Endometrium (tissue), 2 donors: Measurements from ENCODE around the gene RGS7.
"Not testable (repeated sequence)": the region's sequence is repeated elsewhere in the genome, so short reads cannot be mapped to it uniquely, and the experiment has no call there.

Experiments used
- FAIRE-seq: peaks from 2 replicates; lab custom pipeline; 2012; peaks lifted over from hg19 to GRCh38; lab: Jason Lieb, UNC
- donor health status: control.
- donor health status: control.

Gene RGS7

DNA sequence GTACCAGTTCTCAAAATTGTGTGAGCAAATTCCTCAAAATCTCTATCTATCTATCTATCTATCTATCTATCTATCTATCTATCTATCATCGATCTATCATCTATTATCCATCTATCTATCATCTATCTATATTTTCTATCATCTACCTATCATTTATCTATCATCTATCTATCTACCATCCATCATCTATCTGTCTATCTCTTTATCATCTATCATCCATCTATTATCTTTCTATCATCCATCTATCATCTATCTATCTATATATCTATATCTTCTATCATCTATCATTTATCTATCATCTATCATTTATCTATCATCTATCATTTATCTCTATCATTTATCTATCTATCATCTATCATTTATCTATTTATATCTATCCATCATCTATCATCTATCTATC, 380.3 kb downstream of the RGS7 start:
- FAIRE-seq, result no peak

DNA sequence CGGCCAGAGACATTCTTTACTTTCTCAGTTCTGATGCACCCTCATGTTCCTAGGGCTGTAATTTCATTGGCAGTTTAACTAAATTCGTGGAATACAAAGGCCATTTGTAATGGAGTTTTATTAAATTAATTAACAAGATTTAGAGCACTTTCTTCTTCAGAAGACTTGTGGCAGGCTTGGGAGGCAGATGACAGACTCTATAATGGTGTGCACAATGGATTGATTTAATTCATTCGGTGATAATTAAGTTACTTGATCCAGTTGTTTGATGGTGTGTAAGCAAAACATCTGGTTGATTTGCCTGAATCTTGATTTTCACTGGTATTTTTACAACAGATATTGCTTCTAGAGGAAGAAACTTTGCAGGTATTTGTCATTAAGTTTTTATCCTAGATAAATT, 383.1 kb downstream of the RGS7 start:
- FAIRE-seq, result no peak

DNA sequence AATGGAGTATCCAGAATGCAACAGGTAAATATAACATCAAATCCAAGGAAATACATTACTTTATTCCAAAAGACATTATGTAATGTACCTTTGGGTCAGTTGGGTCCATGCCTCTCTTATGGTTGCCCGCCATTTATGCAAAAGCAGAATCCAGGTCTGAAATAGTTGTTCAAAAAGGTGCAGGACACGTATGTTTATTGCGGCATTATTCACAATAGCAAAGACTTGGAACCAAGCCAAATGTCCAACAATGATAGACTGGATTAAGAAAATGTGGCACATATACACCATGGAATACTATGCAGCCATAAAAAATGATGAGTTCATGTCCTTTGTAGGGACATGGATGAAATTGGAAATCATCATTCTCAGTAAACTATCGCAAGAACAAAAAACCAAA, 384.9 kb downstream of the RGS7 start:
- not testable (repeated sequence) for FAIRE-seq

DNA sequence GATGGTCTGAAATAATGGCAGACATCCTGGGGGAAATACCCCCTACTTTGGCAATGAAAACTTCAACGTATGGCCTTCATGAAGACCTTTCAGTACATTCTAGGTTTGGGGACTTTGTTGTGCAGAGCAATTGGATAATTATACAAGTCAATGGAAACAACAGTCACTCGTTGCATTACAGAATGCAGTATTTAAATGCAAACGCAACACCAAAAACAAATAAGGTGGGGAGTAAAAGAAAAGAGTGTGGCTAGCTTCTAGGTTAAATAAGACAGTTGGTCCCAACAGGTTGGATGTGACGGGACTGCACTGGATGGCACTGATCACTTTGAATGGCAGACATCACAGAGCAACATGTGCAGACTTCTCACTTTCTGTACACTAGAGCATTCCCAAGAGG, 386.8 kb downstream of the RGS7 start:
- FAIRE-seq, result no peak

DNA sequence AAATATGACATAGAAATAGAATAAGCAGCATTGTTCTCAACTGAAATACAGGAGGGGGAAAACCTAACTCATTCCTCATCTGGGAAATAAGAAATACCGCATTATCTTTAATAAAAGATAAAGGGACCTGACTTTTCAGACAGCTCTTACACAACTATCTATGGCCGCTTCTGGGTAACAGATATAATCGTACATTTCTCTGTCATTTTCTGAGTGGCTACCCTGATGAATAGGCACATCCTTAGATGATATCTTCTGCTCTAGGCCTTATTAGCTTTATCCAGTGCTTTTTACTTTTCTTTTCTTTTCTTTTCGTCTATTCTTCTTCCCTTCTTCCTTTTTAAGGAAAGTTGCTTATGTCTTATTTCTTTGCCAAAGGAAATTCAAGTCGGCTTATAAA, 388.1 kb downstream of the RGS7 start:
- no peak for FAIRE-seq

DNA sequence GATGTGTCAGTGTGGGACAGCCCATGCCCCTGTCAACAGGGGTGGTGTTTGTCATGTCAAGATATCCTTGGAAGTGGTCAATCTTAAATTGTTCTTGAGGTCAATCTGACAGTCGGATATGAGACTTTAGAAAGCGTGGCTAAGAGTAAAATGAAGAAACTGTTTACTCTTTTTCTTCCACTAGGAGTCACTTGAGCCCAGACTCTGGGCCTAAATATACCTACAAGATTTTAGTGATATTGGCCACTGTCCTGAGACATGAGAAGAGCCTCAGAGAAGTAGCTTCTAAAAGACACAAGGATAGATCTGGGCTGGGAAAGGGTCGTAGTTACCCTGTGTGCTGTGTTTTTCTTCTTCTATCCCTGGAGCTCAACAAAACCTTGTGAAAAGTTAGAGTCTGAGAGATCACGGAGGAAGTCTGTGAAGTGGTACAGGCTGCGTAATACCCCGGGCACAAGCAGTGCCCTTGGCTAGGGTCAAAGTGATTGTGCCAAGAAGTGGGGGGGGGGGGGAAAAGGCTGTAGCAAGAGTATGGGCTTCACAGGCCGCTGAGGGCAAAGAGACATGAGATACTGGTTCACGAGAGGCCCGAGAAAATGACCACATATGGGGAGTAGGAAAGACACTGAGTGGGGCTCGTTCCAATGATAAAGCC, 389.8 kb downstream of the RGS7 start:
- no peak for FAIRE-seq

DNA sequence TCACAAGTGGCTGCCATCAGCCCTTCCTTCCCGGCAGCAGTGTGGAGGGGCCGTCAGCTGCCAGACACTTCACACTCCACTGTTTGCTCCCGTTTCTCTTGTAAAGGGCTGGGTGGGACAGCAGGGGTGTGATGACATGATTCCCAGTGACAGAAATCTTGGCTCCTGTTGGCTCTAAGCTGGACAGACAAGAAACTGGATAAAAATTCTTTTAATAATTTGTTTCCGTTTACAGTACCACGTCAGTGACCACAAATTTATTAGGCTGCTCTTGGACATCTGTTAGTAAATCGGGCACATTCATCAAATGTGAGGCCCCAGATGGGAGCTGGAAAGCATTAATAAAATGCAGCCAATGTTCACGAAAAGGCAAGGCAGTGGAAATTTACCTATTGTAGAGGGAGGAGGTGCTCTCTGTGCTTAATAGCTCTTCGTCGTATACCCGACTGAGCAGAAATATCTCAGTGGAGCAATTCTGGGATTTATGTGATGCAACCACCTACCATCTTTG, 391.4 kb downstream of the RGS7 start:
- FAIRE-seq, result no peak

DNA sequence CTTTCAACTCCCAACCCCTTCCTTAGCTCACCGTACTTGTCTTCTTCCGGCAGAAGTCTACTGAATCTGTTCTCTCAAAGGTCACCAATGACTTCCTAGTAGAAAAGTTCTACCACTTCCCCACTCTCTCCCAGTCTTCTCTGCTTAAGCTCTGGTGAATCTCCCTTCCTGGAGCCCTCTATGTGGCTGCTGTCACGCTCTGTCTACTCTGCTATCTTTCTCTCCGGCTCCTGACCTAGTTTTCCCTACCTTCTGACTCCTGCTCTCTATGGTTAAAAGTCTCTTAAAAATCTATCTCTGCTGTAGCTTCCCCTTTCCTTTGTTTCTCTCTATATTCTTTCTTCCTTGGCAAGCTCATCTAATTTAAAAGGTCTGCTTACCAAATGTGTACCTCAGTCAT, 394.9 kb downstream of the RGS7 start:
- FAIRE-seq, result no peak

DNA sequence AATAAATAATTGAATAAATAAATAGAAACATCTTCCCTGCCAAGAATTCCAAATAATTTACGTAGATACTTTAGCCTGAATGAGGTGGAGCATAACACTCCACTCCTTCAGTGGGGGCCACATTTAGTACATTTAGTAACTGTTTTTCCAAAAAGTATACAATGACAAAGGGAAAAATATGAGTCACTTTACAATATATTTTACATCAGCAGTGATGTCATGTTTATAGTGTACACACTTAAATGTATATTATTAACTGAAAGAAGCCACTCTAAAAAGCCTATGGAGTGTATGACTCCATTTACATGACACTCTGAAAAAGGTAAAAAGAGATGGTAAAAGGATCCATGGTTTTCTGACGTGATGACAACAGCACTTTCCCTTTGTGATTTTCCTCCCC, 400.6 kb downstream of the RGS7 start:
- no peak for FAIRE-seq

DNA sequence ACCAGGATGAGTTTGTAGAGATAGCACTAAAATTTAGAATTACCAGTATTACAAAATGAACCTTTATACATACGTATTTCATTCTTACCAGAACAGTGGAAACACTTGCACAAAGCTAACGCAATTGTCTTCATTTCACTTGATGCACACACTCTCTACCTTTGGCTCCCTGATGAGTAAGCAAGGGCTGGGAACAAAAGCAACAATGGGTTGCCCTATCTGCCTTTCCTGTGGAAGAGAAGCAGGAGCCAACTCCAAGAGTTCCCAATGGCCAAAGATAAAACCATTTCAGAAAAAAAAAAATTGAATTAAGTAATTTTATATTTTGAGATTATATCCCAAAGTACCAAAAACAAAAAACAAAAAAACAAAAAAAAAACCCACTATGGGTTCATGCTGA, 401.0 kb downstream of the RGS7 start:
- no peak for FAIRE-seq

DNA sequence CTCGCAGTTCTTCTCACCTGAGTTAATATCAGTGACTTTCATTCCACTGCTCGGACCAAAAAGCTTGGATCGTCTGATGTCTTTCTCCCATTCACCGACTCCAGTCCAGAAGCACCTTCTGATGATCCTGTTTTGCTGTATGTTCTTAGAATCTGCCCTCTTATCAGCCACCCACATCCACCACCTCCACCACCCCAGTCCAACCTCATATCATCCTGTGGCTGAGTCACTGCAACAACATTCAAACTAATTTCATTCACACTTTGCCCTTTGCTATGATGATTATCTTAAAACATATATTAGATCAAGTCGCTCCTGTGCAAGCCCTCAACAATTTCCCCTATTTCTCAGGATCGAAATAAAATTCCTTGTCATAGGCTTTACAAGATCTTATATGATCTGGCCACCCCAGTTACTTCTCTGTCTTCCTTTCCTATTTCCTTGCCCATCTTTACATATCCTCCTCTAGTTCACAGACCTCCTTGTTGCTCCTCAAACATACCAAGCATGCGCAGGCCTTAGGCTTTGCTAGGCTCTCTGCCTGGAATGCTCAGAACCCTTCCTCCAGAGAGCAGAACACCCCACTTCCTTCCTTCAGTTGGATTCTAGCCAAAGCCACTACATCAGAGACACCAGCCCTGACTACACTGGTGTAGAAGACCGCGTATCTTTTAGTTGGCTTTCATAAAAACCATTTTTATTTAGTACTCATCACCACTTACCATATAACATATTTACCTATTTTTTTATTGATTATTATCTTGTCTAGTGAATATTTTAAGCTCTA, 409.4 kb downstream of the RGS7 start:
- no peak for FAIRE-seq

DNA sequence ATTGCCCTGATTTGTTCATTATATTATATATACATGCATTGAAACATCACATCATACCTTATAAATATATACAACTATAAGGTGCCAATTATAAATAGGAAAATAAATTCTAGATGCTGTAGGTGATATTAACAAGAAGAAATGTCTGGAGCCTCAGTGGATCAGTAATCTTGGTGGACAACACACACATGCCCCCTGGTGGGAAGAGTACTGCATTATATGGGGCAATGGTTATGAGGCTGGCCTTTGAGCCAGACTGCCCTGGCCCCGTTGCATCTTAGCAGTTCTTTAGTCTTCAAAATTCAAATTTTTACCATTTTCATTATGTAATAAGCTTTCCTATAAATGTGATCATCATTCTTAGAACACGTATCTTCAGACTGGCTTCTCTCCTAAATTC, 410.1 kb downstream of the RGS7 start:
- peak; percentile 41 for FAIRE-seq

DNA sequence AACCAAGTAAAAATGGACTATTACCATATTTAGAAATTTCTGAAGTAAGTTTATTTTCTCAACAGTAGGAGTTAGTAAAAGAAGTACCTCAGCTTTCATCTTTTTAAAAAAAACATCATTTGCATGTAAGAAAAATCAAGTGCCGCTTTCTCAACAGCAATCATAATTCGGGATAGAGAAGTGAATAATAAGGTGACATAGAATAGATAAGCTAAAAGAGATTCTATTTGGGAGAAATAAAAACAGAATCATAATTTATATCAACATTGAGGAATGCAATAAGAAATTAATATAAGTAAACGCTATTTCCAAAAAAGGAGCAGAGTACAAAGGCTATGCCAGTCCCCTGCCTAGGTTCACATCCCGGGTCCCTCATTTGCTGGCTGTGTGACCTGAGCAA, 414.1 kb downstream of the RGS7 start:
- no peak for FAIRE-seq

DNA sequence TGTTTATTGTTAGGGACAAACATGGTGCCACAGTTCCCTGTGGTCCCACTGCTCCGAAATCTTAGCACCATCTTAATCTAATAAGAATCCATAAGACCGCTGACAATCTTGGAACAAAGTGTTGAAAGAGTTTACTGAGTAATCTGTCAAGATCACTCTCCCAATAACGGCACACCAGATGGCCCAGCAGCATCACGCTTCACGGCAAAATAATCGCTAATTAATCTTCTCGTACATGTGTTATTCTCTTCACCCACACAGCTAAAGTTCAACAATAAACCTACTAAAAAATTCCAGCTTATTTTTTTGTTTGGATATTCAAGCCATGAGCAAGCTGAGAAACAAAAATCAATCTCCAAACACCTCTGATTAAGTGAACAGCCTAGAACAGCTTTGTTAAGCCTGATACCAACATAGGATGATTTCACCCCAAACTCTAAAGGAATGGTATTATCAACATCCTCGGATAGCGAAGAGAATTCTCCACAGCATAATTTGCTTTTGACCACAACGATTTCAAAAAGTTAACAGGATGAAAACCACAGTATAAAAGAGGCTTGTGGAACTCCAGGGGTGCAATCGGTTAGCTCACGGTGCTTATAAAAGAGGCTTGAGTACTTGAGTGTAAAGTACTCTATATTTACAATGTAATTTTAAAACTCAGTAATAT, 415.2 kb downstream of the RGS7 start:
- peak; percentile 41 for FAIRE-seq

DNA sequence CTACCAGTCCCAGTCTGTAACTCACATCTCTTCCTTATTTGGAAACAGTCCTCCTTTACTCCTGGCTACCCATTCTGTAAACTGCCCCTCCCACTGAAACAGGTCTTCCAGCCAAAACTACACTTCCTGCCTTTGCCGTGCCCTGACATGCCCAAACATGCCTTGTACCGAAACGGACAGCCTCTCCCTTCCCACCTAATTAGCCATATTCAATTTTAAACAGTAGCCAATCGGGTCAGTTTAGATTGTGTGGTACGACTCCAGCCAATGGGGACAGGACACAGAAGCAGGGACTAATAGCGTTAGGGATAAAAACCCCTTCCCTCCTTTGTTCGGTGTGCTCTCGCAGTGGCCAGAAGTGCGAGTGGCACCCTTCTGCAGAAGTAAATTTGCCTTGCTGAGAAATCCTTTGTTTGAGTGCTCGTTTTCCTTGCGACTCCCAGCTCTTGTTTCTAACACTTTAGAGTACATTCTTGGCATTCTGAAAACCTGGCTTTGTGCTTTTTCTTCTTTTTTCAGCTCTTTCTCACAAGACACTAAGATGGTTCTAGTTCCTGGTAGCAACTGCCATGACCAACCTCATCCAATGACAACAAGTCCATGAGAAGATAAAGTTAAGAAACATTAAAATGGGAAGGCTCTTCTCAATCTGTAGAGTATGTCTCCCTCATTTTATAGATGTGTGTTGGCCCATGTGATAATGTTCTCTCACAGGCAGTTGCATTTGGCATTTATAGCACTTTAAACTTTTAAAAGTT, 419.9 kb downstream of the RGS7 start:
- FAIRE-seq, result no peak

DNA sequence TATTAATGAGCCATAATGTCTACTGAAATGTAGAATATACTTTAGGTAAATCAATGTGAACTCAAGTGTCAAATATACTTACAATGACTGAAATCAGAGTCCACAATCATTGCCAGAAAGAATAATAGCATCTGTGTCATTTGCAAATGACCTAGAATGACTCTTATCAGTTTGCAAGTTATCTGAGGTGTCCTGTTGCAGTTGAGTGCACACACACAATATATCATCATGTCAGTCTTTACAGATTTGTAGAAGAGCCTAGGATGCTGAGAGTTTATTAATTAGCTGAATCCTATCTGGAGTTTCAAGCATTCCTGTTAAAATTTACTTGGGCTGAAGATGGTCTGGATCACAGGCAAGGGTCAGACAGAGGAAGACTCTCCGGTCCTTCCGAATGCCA, 421.1 kb downstream of the RGS7 start:
- no peak for FAIRE-seq

DNA sequence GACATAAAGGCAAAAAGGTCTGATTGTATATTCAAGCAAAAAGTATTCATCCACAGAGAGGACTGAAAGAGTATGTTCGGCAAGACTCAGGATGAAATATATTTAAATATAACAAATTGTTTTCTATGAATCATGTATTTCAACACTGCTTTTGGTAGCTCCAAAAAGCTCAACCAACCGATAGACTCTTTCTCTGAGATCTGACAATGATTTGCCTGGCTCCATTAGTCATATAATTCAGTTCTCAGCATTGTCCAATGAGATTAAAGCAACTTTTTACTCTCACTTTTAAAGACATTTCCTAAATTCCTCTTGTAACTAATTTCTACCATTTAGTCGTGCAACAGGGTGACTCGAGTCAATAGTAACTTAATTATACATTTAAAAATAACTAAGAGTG, 426.0 kb downstream of the RGS7 start:
- FAIRE-seq, result no peak

DNA sequence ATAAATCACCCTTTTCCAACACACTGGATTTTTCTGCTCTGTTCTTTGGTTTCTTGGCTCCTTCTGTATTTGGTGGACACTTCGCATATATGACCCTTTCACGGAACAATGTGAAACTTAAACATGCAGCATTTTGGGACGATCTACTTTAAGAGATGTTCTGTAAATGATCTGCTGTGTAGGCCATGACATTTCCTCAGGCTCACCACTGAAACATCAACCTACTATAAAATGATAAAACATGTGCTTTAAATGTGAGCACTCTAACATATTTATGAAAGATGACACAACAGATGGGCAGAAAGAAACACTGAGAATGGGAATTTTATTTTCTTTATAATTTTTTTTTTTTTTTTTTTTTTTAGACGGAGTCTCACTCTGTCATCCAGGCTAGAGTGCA, 428.7 kb downstream of the RGS7 start:
- FAIRE-seq, result no peak

DNA sequence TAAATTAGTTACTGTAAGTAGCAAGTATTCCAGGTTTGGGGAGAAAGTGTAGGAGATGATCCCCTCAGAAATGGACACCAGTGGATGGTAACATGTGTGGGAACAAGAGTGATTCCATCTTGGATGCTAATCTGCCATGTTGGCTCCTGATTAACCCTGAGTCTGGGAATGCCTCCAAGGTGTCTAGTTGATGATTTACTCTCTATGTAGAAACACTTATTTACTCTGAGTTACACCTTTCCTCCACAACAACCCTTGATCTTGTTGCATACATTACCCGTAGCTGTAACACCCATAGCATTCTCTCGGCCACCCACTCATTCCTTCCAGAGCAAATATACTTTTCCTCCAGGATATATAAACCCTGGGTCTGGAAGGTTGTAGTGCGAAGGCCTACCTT, 429.2 kb downstream of the RGS7 start:
- FAIRE-seq, result no peak

DNA sequence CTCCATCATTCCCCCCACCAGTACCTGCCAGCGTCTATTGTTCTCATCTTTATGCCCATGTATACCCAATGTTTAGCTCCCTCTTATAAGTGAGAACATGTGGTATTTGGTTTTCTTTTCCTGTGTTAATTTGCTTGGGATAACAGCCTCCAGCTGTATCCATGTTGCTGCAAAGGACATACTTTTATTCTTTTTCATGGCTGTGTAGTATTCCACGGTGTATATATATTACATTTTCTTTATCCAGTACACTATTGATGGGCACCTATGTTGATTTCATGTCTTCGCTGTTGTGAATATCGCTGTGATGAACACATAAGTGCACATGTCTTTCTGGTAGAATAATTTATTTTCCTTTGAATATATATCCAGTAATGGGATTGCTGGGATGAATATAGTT, 431.7 kb downstream of the RGS7 start:
- no peak for FAIRE-seq

DNA sequence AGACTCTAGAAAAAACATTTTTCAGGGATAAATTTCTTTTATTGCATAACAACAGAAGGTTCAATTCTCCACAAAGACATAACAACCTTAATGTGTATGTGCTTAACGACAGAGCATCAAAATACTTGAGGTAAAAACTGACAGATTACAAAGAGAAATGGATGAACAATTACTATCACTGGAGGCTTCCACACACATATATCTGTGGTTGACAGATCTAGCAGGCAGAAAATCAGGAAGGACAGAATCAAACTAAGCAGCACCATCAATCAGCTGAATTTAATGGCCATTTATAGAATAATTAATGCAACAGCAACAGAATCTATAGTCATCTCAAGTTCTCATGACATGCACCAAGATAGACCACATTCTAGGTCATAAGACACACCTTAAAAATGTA, 439.0 kb downstream of the RGS7 start:
- no peak for FAIRE-seq

DNA sequence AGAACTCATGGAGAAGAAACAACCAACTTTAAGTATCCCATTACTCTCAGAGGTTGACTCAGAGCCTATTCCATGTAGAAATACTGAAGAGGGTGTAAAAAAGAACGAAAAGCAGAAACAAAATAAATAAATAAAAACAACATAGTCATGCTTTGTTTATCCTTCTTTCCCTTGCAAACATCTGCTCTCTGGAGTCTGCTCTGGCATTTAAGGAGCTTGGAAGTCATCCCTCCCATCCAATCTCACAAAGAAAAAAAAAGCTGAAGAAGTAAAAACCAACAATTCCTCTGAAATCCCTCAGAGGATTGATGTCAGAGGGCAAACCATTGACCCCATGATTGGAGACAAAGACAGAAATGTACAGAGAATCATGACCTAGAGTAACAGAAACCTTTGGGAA, 442.5 kb downstream of the RGS7 start:
- peak; percentile 97 for FAIRE-seq

DNA sequence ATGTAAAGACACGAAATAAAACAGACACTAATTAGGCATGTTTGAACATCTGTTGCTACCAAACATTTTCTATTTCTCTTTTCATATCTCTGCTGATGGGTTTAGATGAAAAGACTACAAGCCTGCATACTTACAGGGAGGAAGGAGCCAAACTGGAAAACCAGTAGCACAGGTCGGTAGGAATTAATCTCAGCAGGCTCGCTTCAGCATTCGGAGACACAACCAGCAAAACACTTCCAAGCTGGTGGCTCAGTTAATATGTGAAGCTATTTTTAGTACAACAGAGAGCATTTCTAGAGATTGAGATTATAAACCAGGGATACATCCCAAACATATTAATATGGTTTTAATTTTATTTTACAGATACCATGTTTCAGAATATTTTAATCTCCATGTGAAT, 444.2 kb downstream of the RGS7 start:
- peak; percentile 35 for FAIRE-seq
